Testis (tissue), 2 donors: ENCODE results near the gene COL23A1.

Source experiments
- POLR2A ChIP-seq: fragments of 450-650 bp; IDR thresholded peaks from one replicate; pipeline ENCODE4 v1.6.1; 2017; ENCODE audit warnings: antibody characterized with exemption, mild to moderate bottlenecking, moderate library complexity
- TF ChIP-seq, protein P1 (sequence below), 3 experiments: fragments of 450-650 bp in 2 of 3; fragments of 200-600 bp in 1 of 3; sonication (generic) in 1 of 3; IDR thresholded peaks; one replicate each; pipeline ENCODE4 v1.5.1; 2016 to 2019; ENCODE audit warnings: antibody characterized with exemption in 3 of 3, mild to moderate bottlenecking in 2 of 3, moderate library complexity in 1 of 3

DNA sequence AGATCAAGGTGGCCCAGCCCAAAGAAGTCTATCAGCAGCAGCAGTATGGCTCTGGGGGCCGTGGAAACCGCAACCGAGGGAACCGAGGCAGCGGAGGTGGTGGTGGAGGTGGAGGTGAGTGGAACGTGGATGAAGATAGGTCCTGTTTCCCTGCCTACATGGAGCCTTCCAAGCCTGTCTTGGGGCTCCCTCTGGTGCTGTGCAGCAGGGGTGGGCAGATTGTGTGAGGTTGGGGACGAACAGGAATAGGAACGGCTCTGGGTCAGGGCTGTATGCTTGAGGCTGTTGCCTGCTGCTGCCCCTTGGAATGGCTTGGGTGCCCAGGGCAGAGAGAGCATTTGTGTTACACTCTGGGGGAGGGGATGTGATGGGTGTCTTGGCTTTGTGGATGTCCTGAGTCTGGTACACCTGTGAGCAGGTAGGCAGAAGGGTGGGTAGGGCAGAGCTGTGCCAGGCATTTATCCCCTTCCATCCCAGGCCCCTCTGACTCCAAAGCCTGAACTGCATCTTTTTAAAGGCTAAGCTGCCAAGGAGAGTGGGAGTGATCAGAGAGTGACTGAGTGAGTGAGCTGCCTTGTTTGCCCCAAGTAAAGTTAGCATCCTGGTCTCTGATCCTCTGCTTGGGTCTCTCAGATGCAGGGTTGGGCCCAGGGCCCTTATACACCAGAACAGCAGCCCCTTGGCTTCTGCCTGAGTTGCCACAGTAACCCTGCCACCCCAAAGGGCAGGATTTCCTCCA, 380.7 kb downstream of the COL23A1 start:
- TF ChIP-seq, protein P1, sequence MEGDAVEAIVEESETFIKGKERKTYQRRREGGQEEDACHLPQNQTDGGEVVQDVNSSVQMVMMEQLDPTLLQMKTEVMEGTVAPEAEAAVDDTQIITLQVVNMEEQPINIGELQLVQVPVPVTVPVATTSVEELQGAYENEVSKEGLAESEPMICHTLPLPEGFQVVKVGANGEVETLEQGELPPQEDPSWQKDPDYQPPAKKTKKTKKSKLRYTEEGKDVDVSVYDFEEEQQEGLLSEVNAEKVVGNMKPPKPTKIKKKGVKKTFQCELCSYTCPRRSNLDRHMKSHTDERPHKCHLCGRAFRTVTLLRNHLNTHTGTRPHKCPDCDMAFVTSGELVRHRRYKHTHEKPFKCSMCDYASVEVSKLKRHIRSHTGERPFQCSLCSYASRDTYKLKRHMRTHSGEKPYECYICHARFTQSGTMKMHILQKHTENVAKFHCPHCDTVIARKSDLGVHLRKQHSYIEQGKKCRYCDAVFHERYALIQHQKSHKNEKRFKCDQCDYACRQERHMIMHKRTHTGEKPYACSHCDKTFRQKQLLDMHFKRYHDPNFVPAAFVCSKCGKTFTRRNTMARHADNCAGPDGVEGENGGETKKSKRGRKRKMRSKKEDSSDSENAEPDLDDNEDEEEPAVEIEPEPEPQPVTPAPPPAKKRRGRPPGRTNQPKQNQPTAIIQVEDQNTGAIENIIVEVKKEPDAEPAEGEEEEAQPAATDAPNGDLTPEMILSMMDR (IDR thresholded peaks at IDR 0.05) = no peak
- TF ChIP-seq POLR2A = no peak
